Activated T-cell treated with anti-CD3 and anti-CD28 coated beads, Interleukin-2, amount 50 U/mL, for 4 hours (primary cell): Measurements from ENCODE around the gene EID3. TPM values are rescaled to one million over a fixed set of nuclear protein-coding genes. Genes with fewer than 3 reads are reported as not detected.

ENCODE experiments used
- ATAC-seq, 2 donors: fragments of 200-7000 bp; cut with Tn5 transposase; one replicate each; pipeline ENCODE4 v1.10.0; 2021
- DNase-seq: peaks from one replicate; pipeline ENCODE4 v3.0.0-alpha.2; 2020
- H3K27me3 Mint-ChIP-seq: one replicate; pipeline ENCODE4 v1.8.0; 2021; ENCODE audit warnings: low read depth, mixed read lengths
- H3K36me3 Mint-ChIP-seq: one replicate; pipeline ENCODE4 v1.8.0; 2022; ENCODE audit warnings: mixed read lengths; ENCODE audit not compliant: insufficient read depth
- H3K4me1 Mint-ChIP-seq: one replicate; pipeline ENCODE4 v1.8.0; 2021; ENCODE audit warnings: low read depth, mixed read lengths
- H3K4me3 Mint-ChIP-seq: one replicate; pipeline ENCODE4 v1.8.0; 2021; ENCODE audit warnings: mild to moderate bottlenecking, moderate library complexity, mixed read lengths
- H3K9me3 Mint-ChIP-seq: one replicate; pipeline ENCODE4 v1.8.0; 2021; ENCODE audit warnings: mixed read lengths
- total RNA-seq, 3 donors: library from RNA; stranded (reverse); gene quantifications; one replicate each; pipeline ENCODE4 v1.2.1, GENCODE V29; 2021

The EID3 gene
- total RNA-seq, 3 donors from 2014 or later: 5.0 to 6.2 (median 5.5) TPM

- H3K9me3 Mint-ChIP-seq: no peaks in the 10 kb centered on the region
- DNase-seq (no peak), ATAC-seq (no peak)
- no peak overlapping the region for H3K4me3 Mint-ChIP-seq
- peaks cover 40% of the 10 kb centered on the region for H3K36me3 Mint-ChIP-seq
- H3K4me1 Mint-ChIP-seq: peaks cover 29% of the 10 kb centered on the region
- no peaks in the 10 kb centered on the region for H3K27me3 Mint-ChIP-seq
These were observed 7.6 kb upstream of the EID3 start for GRCh38 chr12:104295954-104296353.

- Mint-ChIP-seq H3K36me3 (peaks cover 40% of the 10 kb centered on the region), H3K4me1 (peaks cover 31% of the 10 kb centered on the region), H3K27me3 (no peaks in the 10 kb centered on the region), H3K4me3 (no peak overlapping the region), H3K9me3 (no peaks in the 10 kb centered on the region)
- ATAC-seq (no peak), DNase-seq (no peak)
These were observed 6.8 kb upstream of the EID3 start for GRCh38 chr12:104296718-104297117.

DNA sequence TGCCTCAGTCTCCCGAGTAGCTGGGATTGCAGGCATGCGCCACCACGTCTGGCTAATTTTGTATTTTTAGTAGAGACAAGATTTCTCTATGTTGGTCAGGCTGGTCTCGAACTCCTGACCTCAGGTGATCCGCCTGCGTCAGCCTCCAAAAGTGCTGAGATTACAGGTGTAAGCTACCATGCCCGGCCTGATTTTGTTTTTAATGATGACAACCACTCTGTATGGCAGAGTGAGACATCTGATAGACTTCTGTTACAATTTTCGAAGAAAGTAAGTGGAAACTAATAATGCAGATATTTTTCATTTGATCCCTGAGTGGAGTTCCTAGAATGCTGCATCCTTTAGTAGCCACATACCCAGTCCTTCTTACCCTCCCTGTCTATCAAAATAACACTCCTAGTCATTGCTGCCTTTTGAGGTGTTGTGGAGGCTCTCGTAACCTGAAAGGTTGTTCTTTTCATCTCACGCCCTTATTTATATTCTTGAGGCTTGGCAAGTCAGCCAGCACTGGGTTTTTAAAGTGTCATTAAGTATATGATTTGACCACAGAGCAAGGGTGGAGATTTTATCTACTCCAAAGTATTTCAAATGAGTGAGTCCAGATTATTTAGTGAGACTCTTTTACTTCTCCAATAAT is 5.9 kb upstream of the EID3 start:
- no peaks in the 10 kb centered on the region for H3K9me3 Mint-ChIP-seq
- no peak for ATAC-seq
- peaks cover 36% of the 10 kb centered on the region for H3K36me3 Mint-ChIP-seq
- H3K27me3 Mint-ChIP-seq: no peaks in the 10 kb centered on the region
- no peak for DNase-seq
- H3K4me1 Mint-ChIP-seq: peaks cover 33% of the 10 kb centered on the region
- no peak overlapping the region for H3K4me3 Mint-ChIP-seq

DNA sequence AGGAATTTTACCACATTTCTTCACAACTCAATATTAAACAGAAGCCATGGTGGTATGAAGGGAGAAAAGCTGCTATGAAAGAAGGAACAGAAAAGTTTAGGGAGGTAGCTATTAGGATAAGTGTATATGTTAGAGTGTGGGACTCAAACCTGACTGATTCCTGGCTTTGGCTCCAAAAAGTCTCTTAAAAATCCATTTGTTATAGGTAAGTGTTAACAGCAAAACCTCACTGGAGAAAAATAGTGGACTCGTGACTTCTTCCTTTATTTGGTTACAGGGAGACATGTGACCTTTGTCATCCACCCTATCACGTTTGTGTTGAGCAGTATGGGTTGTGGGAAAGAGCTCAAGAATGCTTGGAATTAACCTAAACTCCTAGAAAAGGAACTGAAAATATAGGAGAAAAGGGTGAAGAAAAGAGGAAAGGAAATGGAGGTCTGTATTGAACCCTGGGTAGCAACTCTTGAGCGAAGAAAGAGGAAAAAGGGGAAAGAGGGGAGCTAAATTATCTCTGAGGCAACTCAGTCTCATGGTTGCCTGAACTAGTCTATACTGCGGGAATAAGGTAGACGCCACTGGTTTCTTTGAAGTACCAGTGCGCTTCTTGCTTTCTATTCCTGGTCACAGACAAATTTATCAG is 3.6 kb upstream of the EID3 start:
- H3K4me1 Mint-ChIP-seq: peaks cover 50% of the 10 kb centered on the region

GRCh38 chr12:104304261-104305009 is 896 bp downstream of the EID3 start:
- H3K27me3 Mint-ChIP-seq: no peaks in the 10 kb centered on the region
- DNase-seq (no peak), ATAC-seq (no peak)
- H3K9me3 Mint-ChIP-seq: no peaks in the 10 kb centered on the region
- H3K4me3 Mint-ChIP-seq: peak overlapping the region; percentile 88
- peaks cover 38% of the 10 kb centered on the region for H3K36me3 Mint-ChIP-seq
- H3K4me1 Mint-ChIP-seq: peaks cover 57% of the 10 kb centered on the region

More for the DNA sequence above, 3.6 kb upstream of the EID3 start:
- H3K27me3 Mint-ChIP-seq: no peaks in the 10 kb centered on the region
- ATAC-seq (no peak), DNase-seq (no peak)
- peaks cover 32% of the 10 kb centered on the region for H3K36me3 Mint-ChIP-seq
- no peak overlapping the region for H3K4me3 Mint-ChIP-seq
- no peaks in the 10 kb centered on the region for H3K9me3 Mint-ChIP-seq

GRCh38 chr12:104305349-104305748 is 1.8 kb downstream of the EID3 start:
- no peak for ATAC-seq
- no peak for DNase-seq
- Mint-ChIP-seq H3K27me3 (no peaks in the 10 kb centered on the region), H3K36me3 (peaks cover 37% of the 10 kb centered on the region), H3K9me3 (no peaks in the 10 kb centered on the region), H3K4me3 (no peak overlapping the region), H3K4me1 (peaks cover 54% of the 10 kb centered on the region)

DNA sequence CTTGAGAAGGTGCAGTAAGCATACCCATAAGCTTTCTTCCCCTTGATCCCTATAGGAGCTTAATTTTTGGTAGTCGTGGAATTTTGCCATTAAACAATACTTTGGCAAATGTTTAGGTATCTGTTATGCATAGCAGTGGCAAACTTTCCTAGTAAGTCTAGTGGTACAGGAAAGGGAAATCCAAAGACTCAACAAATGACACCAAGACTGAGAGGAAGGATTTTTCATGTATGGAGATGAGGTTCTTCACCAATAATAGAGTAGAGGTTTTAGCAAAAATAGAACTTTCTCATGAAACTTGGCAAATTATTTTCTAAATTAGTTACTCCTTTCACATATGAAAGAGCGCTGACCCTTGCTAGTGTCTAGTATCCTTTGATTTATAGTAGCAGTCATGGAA is 2.8 kb downstream of the EID3 start:
- no peak for DNase-seq
- Mint-ChIP-seq H3K27me3 (no peaks in the 10 kb centered on the region), H3K36me3 (peaks cover 40% of the 10 kb centered on the region), H3K4me1 (peaks cover 52% of the 10 kb centered on the region), H3K4me3 (no peak overlapping the region), H3K9me3 (no peaks in the 10 kb centered on the region)
- ATAC-seq: no peak

- H3K36me3 Mint-ChIP-seq: peaks cover 44% of the 10 kb centered on the region
- H3K4me3 Mint-ChIP-seq: no peak overlapping the region
- H3K27me3 Mint-ChIP-seq: no peaks in the 10 kb centered on the region
- no peaks in the 10 kb centered on the region for H3K9me3 Mint-ChIP-seq
- ATAC-seq (no peak), DNase-seq (no peak)
- peaks cover 47% of the 10 kb centered on the region for H3K4me1 Mint-ChIP-seq
These were observed 3.6 kb downstream of the EID3 start for GRCh38 chr12:104306943-104307654.

DNA sequence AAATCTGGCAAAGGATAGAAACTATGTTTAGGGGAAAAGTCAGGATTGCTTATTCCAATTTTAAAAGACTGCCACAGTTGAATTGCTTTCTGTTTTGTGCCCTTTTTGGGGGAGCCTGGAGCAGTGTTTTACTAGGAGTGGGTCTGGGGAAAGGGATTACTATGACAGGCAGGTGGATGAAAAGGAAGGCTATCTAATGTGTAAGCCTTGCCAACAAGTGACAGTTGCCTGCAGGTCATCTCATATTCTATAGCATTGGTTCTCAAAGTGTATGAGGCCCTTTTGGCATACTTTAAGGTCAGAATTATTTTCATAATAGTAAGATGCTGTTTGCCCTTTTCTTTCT is 4.1 kb downstream of the EID3 start:
- H3K4me1 Mint-ChIP-seq: peaks cover 45% of the 10 kb centered on the region
- DNase-seq (no peak), ATAC-seq (no peak)
- no peak overlapping the region for H3K4me3 Mint-ChIP-seq
- no peaks in the 10 kb centered on the region for H3K27me3 Mint-ChIP-seq
- H3K9me3 Mint-ChIP-seq: no peaks in the 10 kb centered on the region
- H3K36me3 Mint-ChIP-seq: peaks cover 45% of the 10 kb centered on the region

DNA sequence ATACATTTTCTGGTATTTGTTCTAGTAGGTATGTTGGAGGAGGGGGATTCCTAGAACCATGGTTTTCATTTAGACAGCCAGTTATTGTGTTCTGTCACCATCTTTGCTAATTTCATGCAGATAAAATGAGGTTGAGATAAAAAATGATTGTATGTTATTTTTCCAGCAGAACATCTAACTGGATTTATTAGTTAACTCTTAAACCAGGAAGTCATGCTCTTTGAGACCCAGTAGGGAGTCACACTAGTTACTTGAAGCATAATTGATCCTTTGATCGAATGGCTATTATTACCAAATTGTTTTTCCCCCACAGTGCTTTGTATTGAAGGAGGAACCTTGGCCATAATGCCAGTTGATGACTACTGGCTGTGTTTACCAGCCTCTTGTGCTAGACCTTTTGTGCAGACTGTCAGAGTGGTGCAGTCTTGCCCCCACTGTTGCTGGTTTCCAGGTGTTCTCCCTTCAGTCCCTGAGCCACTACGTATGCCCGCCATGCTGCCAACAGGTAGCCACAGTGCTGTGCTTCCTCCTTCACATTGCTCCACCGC is 6.0 kb downstream of the EID3 start:
- Mint-ChIP-seq H3K36me3 (peaks cover 44% of the 10 kb centered on the region), H3K4me1 (peaks cover 32% of the 10 kb centered on the region), H3K9me3 (no peaks in the 10 kb centered on the region), H3K27me3 (no peaks in the 10 kb centered on the region), H3K4me3 (no peak overlapping the region)
- no peak for DNase-seq
- ATAC-seq: no peak

DNA sequence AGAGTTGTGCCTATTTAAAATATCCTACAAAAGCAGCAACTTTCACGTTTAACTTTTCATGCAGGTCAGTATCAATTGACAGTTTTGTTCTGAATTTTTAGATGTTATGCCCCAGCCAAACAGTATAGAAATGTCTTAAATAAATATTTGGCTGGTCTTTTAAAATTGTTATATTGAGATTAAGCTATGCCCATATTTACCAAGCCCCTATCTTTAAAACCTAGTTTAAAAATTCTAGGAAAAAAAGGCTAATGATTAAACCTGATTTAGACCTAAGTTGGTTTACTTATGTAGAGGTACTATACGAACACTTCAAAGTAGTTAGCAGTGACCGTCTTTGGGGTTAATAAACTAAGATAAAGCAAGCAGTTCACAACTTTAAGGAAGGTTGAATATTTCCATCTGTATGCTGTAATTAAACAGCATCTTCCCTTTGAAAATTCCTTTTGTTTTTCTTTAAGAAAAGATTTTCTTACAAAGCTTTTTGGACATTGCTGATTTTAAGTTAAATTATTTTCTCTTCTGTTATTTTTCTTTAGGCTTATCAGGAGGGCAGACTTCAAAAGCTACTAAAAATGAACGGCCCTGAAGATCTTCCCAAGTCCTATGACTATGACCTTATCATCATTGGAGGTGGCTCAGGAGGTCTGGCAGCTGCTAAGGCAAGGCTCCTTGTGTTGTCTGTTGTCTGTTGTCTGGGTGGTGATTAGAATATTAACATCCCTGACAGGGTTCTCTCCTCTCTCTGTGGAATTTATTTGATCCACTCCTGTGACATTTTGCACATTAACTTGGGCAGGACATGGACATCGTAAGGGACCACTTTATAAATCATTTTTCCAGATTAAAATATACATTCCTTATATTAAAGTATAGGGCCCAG is 7.5 kb downstream of the EID3 start:
- no peak for ATAC-seq
- no peaks in the 10 kb centered on the region for H3K9me3 Mint-ChIP-seq
- H3K27me3 Mint-ChIP-seq: no peaks in the 10 kb centered on the region
- peaks cover 18% of the 10 kb centered on the region for H3K4me1 Mint-ChIP-seq
- peaks cover 40% of the 10 kb centered on the region for H3K36me3 Mint-ChIP-seq
- no peak overlapping the region for H3K4me3 Mint-ChIP-seq
- no peak for DNase-seq

GRCh38 chr12:104312202-104312601 is 8.7 kb downstream of the EID3 start:
- Mint-ChIP-seq H3K4me3 (no peak overlapping the region), H3K27me3 (no peaks in the 10 kb centered on the region), H3K4me1 (peaks cover 12% of the 10 kb centered on the region), H3K36me3 (peaks cover 37% of the 10 kb centered on the region), H3K9me3 (no peaks in the 10 kb centered on the region)
- DNase-seq: no peak
- no peak for ATAC-seq

DNA sequence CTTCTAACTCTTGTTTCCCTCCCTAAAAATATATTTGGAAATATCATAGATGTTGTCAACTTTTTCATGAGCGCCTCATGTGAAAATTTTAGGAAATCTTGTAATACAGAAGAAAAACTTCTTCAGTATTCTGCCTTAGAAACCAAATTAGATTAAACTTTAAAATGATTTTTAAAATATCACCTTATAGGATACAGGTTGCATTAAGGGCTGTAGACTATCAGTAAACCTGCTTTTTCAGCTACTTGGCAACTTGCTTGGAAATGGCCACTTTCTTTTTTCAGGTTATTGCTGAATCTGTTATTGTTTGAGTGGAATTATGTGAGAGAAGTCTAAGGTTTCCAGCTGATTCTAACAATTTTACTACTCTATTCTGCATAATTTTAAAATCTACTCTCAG is 9.1 kb downstream of the EID3 start:
- peaks cover 35% of the 10 kb centered on the region for H3K36me3 Mint-ChIP-seq
- H3K4me3 Mint-ChIP-seq: no peak overlapping the region
- no peaks in the 10 kb centered on the region for H3K9me3 Mint-ChIP-seq
- H3K4me1 Mint-ChIP-seq: peaks cover 8% of the 10 kb centered on the region
- DNase-seq (no peak), ATAC-seq (no peak)
- H3K27me3 Mint-ChIP-seq: no peaks in the 10 kb centered on the region
